ENCODE measurements around the gene PIP5K1B. TPM values are rescaled to one million over a fixed set of nuclear protein-coding genes. Genes with fewer than 3 reads are reported as not detected.

Gene PIP5K1B
- total RNA-seq, 1 experiment from 2014 or later, result 5.2 TPM

DNA sequence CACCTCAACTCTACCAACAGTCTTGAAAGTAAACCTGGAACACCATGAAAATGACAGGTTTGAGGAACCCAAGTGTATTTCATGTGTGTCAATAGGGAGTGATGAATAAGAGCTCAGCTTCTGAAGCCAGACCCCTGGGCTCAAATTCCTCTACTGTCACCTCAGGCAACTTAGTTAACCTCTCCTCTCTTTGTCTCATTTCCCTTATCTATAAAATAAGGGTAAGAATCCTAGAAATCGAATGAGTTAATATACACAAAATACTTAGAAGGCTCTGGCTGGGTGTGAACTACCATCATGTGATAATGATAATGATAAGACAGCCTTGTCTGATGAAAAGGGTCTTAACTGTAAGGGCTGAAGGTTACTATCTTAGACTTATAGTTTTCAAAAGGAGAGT is 66.3 kb downstream of the PIP5K1B start:
- POLR2A ChIA-PET, result no interaction called here

GRCh38 chr9:68775003-68775730 is 70.1 kb downstream of the PIP5K1B start:
- H3K36me3 Mint-ChIP-seq, result no peaks in the 10 kb centered on the region
- peaks cover 2% of the 10 kb centered on the region; the same call in 1 of the 2 replicates for H3K4me1 Mint-ChIP-seq
- H3K27me3 Mint-ChIP-seq (ENCODE audit: low read depth), result no peaks in the 10 kb centered on the region
- ATAC-seq (no peak), DNase-seq (ENCODE audit: low spot score) (no peak)
- no peaks in the 10 kb centered on the region for H3K9me3 Mint-ChIP-seq
- POLR2A ChIA-PET, result no interaction called here
- CTCF ChIA-PET, result no interaction called here
- no peak overlapping the region for H3K27ac Mint-ChIP-seq
- TF ChIP-seq NFE2L1 (CRISPR knock-in tag; IDR thresholded peaks at IDR 0.05) (no peak), ZNF423 (CRISPR knock-in tag; IDR thresholded peaks at IDR 0.05) (no peak), SMAD3 (CRISPR knock-in tag; IDR thresholded peaks at IDR 0.05; ENCODE audit: borderline replicate concordance) (no peak), AFF4 (CRISPR knock-in tag; IDR thresholded peaks at IDR 0.05; ENCODE audit: borderline replicate concordance) (no peak), ZNF219 (CRISPR knock-in tag; IDR thresholded peaks at IDR 0.05; ENCODE audit: borderline replicate concordance) (no peak)
- TF ChIP-seq, protein P1, sequence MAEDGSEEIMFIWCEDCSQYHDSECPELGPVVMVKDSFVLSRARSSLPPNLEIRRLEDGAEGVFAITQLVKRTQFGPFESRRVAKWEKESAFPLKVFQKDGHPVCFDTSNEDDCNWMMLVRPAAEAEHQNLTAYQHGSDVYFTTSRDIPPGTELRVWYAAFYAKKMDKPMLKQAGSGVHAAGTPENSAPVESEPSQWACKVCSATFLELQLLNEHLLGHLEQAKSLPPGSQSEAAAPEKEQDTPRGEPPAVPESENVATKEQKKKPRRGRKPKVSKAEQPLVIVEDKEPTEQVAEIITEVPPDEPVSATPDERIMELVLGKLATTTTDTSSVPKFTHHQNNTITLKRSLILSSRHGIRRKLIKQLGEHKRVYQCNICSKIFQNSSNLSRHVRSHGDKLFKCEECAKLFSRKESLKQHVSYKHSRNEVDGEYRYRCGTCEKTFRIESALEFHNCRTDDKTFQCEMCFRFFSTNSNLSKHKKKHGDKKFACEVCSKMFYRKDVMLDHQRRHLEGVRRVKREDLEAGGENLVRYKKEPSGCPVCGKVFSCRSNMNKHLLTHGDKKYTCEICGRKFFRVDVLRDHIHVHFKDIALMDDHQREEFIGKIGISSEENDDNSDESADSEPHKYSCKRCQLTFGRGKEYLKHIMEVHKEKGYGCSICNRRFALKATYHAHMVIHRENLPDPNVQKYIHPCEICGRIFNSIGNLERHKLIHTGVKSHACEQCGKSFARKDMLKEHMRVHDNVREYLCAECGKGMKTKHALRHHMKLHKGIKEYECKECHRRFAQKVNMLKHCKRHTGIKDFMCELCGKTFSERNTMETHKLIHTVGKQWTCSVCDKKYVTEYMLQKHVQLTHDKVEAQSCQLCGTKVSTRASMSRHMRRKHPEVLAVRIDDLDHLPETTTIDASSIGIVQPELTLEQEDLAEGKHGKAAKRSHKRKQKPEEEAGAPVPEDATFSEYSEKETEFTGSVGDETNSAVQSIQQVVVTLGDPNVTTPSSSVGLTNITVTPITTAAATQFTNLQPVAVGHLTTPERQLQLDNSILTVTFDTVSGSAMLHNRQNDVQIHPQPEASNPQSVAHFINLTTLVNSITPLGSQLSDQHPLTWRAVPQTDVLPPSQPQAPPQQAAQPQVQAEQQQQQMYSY (CRISPR knock-in tag; IDR thresholded peaks at IDR 0.05), result no peak
- TF ChIP-seq, protein P2, sequence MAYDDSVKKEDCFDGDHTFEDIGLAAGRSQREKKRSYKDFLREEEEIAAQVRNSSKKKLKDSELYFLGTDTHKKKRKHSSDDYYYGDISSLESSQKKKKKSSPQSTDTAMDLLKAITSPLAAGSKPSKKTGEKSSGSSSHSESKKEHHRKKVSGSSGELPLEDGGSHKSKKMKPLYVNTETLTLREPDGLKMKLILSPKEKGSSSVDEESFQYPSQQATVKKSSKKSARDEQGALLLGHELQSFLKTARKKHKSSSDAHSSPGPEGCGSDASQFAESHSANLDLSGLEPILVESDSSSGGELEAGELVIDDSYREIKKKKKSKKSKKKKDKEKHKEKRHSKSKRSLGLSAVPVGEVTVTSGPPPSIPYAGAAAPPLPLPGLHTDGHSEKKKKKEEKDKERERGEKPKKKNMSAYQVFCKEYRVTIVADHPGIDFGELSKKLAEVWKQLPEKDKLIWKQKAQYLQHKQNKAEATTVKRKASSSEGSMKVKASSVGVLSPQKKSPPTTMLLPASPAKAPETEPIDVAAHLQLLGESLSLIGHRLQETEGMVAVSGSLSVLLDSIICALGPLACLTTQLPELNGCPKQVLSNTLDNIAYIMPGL (CRISPR knock-in tag; IDR thresholded peaks at IDR 0.05), result no peak
- no peak overlapping the region for H3K4me3 Mint-ChIP-seq

More for the DNA sequence above, 66.3 kb downstream of the PIP5K1B start:
- H3K9me3 Mint-ChIP-seq, result no peaks in the 10 kb centered on the region
- peaks cover 10% of the 10 kb centered on the region for H3K4me1 Mint-ChIP-seq
- CTCF ChIA-PET, result no interaction called here
- ATAC-seq (no peak), DNase-seq (ENCODE audit: low spot score) (no peak)
- H3K27ac Mint-ChIP-seq, result no peak overlapping the region
- no peak for TF ChIP-seq ATF1 (CRISPR knock-in tag; IDR thresholded peaks at IDR 0.05)
- no peak for TF ChIP-seq EMX1 (CRISPR knock-in tag; IDR thresholded peaks at IDR 0.05)
- no peak for TF ChIP-seq TP53 (CRISPR knock-in tag; IDR thresholded peaks at IDR 0.05)
- TF ChIP-seq MXD4 (CRISPR knock-in tag; IDR thresholded peaks at IDR 0.05; ENCODE audit: borderline replicate concordance), result no peak
- TF ChIP-seq OVOL2 (CRISPR knock-in tag; IDR thresholded peaks at IDR 0.05; ENCODE audit: borderline replicate concordance), result no peak
- H3K27me3 Mint-ChIP-seq (ENCODE audit: low read depth), result no peaks in the 10 kb centered on the region
- no peaks in the 10 kb centered on the region for H3K36me3 Mint-ChIP-seq
- no peak overlapping the region for H3K4me3 Mint-ChIP-seq

Measured in WTC11 (cell line).